ENCODE results near the gene MUS81.

Gene MUS81

DNA sequence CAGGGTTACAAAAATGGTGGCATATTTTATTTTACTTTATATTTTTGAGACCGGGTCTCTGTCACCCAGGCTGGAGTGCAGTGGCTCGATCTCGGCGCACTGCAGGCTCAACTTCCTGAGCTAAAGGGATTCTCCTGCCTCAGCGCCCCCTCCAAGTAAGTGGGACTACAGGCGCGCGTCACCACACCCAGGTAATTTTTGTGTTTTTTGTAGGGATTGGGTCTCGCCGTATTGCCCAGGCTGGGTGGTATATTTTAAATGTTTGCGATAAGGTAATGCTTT lies 40.6 kb downstream of the MUS81 start:
- H3K27ac ChIP-seq: no peak overlapping the region
- TF ChIP-seq, protein P1, sequence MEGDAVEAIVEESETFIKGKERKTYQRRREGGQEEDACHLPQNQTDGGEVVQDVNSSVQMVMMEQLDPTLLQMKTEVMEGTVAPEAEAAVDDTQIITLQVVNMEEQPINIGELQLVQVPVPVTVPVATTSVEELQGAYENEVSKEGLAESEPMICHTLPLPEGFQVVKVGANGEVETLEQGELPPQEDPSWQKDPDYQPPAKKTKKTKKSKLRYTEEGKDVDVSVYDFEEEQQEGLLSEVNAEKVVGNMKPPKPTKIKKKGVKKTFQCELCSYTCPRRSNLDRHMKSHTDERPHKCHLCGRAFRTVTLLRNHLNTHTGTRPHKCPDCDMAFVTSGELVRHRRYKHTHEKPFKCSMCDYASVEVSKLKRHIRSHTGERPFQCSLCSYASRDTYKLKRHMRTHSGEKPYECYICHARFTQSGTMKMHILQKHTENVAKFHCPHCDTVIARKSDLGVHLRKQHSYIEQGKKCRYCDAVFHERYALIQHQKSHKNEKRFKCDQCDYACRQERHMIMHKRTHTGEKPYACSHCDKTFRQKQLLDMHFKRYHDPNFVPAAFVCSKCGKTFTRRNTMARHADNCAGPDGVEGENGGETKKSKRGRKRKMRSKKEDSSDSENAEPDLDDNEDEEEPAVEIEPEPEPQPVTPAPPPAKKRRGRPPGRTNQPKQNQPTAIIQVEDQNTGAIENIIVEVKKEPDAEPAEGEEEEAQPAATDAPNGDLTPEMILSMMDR (IDR thresholded peaks at IDR 0.05): no peak
- no peak for TF ChIP-seq ZFX (IDR thresholded peaks at IDR 0.05; ENCODE audit: borderline replicate concordance)

DNA sequence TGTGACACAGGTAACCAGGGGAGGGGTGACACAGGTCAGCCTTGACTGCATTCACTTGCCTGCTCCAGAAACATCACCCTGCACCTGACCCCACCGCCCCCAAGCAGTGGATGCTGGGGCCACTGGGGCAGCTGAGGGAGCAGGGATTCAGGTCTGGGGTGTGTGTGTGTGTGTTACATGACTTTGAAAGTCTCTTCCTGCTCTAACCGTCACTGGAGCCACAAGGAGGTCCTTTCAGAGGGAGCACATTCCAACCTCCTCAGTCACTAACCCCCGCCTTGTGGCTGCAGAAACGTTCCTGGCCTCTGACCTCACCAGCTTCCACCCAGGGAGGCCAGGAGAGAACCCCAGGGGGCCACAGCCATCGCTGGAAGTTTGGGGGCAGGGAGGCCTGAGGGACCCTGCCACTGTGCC lies 42.8 kb downstream of the MUS81 start:
- H3K27ac ChIP-seq: no peak overlapping the region
- TF ChIP-seq ZFX (IDR thresholded peaks at IDR 0.05; ENCODE audit: borderline replicate concordance): no peak
- TF ChIP-seq, protein P1 (IDR thresholded peaks at IDR 0.05): no peak

- H3K27ac ChIP-seq: no peak overlapping the region
- TF ChIP-seq, protein P1 (IDR thresholded peaks at IDR 0.05): no peak
- TF ChIP-seq ZFX (IDR thresholded peaks at IDR 0.05; ENCODE audit: borderline replicate concordance): no peak
Measured at GRCh38 chr11:65903715-65904114, 43.5 kb downstream of the MUS81 start.

- no peak overlapping the region for H3K27ac ChIP-seq
Measured at GRCh38 chr11:65906602-65907001, 46.4 kb downstream of the MUS81 start.

GRCh38 chr11:65907878-65908277 lies 47.6 kb downstream of the MUS81 start:
- TF ChIP-seq, protein P1 (IDR thresholded peaks at IDR 0.05): no peak
- no peak for TF ChIP-seq ZFX (IDR thresholded peaks at IDR 0.05; ENCODE audit: borderline replicate concordance)
- H3K27ac ChIP-seq: no peak overlapping the region

More at GRCh38 chr11:65906602-65907001, 46.4 kb downstream of the MUS81 start:
- TF ChIP-seq ZFX (IDR thresholded peaks at IDR 0.05; ENCODE audit: borderline replicate concordance): no peak
- TF ChIP-seq, protein P1 (IDR thresholded peaks at IDR 0.05): no peak

GRCh38 chr11:65911682-65912568 lies 51.7 kb downstream of the MUS81 start:
- peak overlapping the region; percentile 48 for H3K27ac ChIP-seq
- TF ChIP-seq ZFX (IDR thresholded peaks at IDR 0.05; ENCODE audit: borderline replicate concordance): no peak
- TF ChIP-seq, protein P1 (IDR thresholded peaks at IDR 0.05): peak; percentile 64

GRCh38 chr11:65912845-65913244 lies 52.6 kb downstream of the MUS81 start:
- TF ChIP-seq, protein P1 (IDR thresholded peaks at IDR 0.05): no peak
- no peak overlapping the region for H3K27ac ChIP-seq
